Tongue (tissue), 2 donors: ENCODE measurements around the gene AGXT. TPM values are rescaled to one million over a fixed set of nuclear protein-coding genes. Genes with fewer than 3 reads are reported as not detected.

Experiments
- DNase-seq: peaks from one replicate; pipeline ENCODE4 v3.0.0-alpha.2; 2015
- total RNA-seq: library from RNA; depleted of rRNA; stranded (reverse); fragments of >200 nt; gene quantifications from one replicate; pipeline ENCODE4 v1.2.3, GENCODE V29; 2014

Gene AGXT
- total RNA-seq, 1 donor from 2014 or later = not detected

DNA sequence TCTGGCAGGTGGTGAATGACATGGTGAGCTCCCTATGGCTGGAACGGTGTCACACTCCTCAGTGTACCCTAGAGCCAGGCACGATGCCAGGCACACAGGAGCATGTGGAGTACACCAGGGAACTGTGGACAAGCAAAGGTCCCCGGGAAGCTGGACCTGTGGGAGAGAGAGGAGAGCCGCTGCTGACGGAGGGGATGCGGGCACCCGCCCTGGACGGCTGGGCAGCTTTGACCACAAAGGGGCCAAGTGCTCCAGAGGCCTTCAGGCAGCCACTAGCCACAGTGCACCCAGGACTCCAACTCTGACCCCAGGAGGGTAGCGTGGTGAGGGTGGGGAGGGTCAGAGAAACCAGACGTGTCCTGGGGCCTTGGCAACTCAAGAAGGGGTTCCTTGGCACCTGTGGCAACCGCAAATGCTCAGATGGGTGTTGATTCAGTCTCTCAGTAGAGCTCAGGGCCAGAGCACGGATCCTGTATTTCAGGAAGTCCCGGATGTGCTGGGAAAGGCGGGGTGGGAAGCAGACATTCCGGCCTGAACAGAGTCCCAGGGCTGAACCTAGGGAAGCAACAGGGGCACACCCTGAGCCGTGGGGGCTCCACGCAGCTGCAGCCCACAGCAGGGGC is 29.6 kb downstream of the AGXT start:
- DNase-seq = peak; percentile 67

DNA sequence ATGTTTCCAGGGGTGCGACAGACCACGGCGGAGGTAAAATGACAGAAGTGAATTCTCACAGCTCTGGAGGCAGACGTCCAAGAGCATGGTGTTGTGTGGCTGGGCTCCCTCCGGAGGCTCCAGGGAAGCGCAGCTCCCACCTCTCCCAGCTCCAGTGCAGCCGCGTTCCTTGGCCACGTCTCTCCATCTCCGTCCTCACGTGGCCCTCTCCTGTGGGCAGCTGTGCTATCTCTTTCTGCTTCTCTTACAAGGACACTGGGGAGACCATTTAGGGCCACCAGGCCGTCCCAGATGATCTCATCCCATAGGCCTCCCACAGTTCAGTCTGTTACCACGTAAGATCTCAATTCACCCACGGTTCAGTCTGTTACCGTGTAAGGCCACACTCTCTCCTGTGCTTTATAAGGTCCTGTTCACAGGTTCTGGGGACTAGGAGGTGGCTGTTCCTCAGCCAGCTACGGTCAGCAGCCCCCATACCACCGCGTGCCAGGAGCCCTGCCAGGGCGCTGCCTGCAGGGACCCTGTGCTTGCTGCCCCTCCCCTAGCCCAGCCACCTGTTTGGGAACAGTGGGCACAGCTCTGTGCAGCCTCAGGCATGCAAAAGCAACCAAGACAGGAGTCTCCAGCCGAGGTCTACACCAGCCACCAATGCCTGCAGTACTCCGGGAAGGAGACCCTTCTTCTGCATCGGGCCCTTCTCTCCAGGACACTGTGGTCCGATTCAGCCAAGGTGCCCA is 30.3 kb downstream of the AGXT start:
- DNase-seq = no peak

DNA sequence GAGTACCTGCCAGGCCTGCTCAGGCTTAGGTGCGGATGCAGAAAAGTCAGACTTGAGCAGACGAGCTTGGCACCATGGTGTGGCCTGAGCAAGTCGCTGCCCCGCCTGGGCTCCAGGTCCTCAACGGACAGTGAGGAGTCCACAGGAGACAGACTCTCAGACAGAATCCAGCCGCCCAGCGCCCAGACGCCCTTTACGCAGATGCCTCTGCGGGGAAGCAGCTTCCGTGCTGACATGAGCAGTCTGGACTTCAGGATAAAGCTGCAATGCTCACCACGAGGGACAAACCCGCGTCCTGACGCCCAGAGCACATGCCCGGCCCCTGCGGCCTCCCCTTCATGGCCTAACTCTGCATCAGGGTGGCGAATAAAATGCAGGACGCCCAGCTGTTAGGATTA is 30.8 kb downstream of the AGXT start:
- DNase-seq = no peak

DNA sequence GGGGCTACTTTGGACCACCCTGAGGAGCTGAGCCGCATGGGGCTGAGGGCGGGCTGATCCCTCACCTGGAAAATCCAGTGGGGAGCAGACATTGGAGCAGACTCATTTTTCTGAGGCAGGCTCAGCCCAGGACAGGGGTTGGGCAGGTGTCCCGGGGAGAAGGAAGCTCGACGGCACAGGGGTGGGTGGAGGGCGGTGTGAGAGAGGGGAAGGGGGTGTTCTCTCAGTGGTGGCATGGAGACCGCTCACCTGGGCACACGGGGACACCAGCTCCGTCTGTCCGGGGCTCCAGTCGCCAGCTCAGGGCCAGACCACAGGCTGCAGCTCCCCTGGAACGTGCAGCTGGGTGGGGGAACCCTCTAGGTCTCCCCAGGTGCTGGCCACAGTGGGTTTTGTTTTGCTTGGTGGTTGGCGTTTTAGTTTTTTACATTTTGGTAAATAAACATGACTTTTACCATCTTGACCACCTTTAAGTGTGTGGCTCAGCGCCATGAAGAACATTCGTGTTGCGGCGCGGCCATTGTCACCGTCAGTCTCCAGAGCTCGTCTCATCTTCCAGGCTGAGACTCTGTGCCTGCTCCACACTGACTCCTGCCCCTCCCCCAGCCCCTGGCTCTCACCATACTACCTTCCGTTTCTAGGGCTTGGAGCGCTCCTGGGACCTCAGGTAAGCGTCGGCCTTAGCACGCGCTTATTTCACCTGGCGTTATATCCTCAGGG is 31.7 kb downstream of the AGXT start:
- no peak for DNase-seq

DNA sequence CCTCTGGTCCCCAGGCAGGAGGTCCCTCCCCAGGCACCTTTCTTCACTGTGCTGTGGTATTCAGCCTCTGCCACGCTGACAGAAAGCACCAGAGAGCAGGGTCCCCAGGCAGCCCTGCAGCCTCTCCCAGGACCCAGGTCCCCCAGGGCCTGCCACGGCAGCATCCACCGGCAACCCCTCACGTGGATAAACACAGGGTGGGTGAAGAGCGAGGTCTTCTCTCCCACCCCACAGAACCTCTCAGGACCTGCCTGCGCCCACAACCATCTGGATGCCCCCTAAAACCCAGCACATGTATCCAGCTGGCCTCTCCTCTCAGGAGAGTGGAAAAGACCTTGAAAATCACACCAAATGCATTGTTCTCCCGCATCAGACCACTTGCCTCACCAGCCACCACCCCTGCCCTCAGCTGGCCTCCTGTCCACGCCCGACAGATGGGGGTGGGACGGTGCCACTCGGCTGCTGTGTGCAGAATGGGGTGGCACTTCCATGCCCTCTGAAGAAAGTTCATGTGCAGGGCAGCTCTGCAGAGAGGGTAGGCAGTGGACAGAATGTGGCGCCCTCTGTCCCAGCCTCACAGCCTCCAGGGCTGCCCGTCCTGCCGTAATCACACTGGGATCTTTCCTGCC is 33.5 kb downstream of the AGXT start:
- no peak for DNase-seq

DNA sequence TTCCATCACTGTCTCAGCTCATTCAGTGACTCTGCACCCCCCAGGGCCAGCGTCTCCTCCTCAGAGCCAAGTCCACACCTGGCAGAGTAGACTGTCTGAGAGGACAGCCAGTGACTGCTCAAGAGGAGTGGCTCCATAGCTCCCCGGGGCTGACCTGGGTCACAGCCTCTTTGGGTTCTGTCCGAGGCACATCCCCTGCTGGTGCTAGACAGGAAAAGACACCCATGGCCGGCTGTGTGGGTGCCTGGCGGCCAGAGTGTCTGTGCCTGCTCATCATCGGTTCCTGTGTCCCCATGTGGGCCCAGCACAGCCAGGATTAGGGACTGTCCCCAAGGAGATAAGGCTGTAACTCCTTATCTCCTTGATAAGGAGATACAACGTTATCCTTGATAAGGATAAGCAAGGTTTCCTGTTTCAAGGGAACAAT is 34.0 kb downstream of the AGXT start:
- DNase-seq = no peak

DNA sequence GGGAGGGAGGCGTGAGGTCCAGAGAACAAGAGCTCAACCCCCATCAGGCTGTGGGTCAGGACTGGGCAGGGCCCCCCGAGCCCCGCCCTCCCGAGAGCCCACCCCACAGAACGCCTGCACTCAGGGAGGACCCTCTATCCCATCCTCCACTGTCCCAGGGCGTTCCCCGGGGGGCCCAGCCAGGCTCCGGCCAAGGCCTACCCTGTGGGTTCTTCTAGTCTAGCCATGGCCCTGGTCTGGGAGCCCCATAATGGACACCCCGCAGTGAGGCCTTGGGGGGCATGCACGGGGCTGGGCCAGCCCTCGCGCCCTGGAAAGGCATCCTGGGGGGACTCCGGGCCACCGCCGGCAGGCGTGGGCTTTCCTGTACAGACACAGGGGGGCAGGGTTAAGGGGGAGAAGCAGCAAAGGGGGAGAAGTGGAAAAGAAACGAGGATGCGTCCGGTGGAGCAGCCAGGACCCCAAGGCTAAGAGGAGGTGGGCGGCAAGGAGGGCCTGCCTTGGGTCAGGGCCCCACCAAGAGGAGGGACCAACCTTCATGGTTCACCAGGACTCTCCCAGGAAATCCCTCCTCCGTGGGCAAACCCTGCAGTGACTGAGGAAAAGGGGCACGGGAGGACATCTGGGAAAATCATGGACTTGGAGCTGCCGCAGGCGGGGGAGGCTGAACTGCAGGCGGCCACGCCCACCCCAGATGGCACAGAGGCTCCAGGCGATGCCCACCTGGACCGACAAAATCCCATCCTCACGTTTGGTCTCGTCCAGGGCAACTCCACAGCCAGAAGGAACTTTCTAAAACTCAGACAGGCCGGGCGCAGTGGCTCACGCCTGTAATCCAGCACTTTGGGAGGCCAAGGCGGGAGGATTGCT is 34.8 kb downstream of the AGXT start:
- no peak for DNase-seq

DNA sequence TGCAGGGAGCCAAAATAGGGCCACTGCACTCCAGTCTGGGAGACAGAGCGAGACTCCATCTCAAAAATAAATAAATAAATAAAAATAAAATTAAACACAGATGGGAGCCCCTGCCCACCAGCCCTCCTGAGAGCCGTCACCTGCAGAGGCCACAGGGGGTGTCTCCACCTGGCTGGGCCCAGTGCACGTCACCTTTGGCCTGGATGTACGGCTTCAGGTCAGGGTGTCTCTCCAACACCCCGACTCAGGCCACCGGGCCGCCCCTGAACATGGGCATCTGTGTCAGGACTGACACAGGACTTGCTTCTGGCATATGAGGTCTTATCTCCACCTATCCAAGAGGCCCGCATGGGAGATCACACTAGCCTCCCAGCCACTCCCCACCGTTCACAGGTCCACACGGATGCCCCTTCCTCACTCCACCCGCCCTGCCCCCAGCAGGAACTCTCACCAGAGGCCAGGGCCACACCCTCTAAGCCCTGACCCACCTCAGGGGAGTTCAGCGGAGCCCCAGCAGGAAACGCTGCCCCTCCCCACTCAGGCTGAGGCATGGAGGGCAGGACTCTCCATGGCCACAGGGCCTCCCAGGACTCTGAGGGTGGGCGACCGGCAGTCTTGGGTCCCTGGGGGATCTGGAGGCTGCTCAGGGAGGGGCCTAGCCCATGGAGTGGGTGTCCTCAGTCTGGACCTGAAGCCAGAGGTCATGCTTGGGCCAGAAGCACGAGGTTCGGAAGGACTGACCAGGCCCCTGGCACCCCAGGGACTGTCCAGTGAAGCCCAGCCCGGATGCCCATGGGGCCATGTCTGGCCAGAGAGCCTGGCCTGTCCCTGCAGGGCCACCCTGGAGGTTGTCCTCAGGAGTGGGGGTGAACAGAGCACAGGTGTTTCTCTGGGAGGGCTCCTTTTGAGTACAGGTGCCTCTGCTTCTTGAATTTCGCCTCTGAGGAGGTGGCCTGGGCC is 35.9 kb downstream of the AGXT start:
- no peak for DNase-seq

DNA sequence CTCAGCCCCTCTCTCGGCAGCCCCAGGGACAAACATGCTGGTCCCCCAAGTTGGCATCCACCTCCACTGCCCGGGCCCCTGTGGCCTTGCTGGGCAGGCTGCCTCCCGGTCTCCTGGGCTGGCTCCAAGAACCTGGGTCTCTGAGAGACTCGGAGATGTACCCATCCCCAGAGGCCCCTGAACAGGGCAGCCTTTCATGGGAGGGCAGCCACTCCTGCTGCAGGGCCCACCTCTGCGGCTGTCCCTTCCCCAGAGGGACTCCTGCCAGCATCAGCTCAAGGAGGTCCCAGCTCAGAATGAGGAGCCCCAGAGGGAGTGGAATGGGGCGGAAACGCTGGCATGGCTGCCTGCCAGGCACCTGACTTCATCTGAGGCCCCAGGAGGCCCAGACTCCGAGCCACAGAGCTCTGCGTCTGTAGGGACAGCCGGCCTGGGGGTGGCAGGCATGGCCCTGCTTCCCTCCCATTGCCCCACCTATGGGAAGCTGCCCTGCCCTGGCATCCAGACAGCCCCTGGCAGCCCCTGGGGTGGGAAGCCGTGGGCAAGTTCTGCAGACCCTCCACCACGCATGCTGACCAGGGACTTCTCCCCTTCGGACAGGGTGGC is 36.7 kb downstream of the AGXT start:
- peak; percentile 35 for DNase-seq

DNA sequence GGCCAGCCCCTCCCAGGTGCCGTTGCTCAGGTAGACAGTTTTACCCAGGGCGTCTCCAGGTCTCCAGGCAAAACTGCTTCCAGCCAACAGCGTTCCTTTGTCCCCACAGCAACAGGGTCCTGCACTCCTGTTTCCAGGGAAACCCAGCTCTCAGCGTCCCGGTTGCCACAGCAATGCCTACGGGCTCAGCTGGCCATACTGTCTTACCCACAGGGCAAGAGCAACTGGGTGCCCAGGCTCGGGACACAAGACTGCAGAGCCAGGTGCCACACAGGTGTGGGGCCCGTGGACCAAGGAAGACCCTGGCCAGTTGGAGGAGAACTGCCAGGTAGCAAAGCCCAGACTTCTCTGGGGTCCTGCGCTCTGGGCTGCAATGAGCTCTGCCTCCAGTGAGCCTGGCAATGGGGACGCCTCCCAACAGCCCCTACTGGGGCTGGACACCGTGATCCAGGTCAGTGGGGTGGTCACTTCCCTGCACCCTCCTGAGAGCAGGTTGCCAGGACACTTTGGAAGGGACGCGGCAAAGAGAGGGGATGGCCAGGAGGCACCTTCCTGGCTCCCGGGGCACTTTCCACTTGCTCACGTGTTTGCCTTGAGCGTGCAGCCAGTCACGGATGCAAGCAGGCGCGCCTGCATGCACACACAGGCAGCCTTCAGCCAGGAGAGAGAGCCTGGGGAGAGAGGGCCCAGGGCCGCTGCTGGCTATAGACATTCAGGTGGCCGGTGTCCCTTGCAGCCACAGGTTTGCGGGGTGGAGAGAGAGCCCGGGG is 37.7 kb downstream of the AGXT start, which contains the start of gene CROCC2:
TSS of gene CROCC2 (plus strand) at position 196 of the 770 bp plus-strand sequence. CDS start at position 374, 178 bp downstream.
- peak; percentile 51 for DNase-seq

DNA sequence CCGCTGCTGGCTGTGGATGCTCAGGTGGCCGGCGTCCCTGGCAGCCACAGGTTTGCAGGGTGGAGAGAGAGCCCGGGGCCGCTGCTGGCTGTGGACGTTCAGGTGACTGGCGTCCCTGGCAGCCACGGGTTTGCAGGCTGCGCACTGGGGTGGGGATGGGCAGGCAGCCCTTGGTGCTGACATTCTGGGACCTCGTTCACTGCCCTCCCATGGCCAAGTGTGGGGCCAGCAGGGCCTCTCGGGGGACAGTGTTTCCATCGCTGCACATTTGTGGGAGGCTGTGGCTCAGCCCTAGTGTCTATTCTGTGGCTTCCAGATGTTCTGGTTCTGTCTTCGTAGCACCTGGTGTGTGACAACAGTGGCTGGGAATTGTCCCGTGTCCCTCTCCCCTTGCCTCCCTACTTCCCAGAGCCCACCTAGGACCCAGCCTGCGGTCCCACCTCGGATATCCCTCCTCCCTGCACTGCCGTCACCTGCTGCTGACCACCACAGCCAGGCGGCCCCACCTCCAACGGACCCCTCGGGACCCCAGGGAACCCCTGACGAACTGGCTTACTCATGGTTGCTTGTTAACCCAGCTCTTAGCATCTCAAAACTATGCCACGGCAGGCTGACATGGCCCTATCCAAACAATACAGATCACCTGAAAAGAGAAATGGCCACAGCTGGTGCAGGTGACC is 38.4 kb downstream of the AGXT start:
- no peak for DNase-seq

DNA sequence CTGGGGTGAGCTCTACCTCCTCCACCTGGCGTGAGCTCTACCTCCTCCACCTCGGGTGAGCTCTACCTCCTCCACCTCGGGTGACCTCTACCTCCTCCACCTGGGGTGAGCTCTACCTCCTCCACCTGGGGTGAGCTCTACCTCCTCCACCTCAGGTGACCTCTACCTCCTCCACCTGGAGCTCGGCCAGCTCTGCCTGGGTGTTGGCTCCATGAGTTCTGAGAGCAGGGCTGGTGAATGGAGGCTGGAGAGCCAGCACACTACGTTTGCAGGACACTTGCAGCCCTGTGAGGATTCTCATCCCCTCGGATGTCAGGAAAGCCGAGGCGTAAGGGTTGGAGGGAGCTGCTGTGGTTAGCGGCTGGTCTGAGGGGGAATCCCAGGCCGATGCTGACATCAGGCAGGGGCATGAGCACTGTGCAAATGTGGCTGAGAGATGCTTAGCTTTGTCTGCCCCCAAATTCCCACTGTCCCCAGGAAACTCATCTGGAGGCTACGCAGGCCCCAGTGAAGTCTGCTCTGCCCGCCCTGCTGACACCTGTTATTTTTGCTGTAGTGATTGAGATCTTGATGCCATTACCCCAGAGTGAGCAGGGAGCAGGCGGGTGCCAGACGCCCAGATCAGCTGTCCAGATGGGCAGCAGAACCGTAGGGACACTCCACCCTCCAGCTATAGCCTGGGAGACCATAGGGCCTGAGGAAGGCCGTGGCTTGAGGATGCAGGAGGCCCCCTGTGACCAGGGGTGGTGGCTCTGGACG is 40.8 kb downstream of the AGXT start:
- no peak for DNase-seq

DNA sequence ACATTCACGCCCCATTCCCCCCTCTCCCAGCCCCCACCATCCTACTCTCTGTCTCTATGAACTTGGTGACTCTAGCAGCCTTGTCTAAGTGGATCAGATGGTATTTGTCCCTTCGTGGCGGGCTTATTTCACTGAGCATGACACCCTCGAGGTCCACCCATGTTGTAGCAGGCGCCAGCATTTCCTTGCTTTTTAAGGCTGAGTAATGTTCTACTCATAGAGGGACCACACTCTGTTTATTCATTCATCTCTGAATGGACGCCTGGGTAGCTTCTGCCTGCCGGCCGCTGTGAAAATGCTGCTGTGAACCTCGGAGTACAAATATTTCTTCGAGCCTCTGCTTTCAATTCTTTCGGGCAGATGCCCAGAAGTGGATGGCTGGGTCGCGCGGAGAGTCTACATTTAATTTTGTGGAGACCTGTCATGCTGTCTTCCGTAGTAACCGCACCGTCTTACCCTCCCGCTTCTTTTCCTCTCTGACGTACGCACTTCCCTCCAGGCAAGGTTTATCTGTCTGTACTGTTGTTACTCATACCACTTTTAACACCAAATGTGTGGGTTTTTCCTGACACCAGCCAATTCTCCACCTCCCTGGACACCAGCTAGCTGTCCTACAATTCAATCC is 43.1 kb downstream of the AGXT start:
- no peak for DNase-seq

DNA sequence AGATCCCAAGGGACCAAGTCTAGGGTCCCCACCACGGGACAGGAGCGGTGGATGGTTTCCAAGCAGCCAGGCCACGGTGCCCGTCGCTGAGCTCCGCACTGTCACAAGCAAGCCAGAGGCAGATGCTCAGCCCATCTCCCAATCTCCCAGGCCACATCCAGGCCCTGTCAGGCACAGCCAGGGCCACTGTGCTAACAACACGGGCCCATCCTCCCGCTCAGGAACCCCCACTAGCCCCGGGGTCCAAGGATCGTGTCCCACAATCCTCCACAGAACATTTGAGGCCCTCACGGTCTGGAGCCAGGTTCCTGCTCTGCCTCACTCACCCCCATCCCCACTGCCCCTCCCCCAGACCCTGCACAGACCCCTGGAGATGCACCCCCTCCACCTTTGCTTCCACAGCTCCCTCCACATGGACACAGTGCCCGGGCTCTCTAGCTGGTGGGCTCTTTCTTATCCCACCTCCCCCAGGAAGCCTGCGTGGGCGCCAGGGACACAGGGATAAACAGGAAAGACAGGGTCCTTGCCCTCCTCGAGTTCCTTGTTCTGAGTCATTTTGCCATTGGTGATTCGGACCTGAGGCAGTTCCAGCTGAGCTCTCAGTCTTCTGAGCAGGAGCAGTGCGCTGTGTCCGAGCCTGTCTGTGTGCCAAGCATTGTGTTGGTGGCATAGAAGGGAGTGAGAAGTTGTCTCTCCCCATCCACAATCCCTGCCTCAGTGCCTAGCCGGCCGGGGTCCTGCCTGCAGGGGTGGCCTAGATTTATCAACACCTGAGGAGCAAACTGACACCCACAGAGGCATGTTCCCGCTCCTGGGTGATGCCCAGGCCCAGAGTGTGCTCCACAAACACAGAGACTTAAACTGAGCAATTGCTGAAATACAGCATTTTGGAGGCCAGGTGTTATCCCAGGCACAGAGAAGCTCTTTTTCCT is 44.5 kb downstream of the AGXT start:
- no peak for DNase-seq

DNA sequence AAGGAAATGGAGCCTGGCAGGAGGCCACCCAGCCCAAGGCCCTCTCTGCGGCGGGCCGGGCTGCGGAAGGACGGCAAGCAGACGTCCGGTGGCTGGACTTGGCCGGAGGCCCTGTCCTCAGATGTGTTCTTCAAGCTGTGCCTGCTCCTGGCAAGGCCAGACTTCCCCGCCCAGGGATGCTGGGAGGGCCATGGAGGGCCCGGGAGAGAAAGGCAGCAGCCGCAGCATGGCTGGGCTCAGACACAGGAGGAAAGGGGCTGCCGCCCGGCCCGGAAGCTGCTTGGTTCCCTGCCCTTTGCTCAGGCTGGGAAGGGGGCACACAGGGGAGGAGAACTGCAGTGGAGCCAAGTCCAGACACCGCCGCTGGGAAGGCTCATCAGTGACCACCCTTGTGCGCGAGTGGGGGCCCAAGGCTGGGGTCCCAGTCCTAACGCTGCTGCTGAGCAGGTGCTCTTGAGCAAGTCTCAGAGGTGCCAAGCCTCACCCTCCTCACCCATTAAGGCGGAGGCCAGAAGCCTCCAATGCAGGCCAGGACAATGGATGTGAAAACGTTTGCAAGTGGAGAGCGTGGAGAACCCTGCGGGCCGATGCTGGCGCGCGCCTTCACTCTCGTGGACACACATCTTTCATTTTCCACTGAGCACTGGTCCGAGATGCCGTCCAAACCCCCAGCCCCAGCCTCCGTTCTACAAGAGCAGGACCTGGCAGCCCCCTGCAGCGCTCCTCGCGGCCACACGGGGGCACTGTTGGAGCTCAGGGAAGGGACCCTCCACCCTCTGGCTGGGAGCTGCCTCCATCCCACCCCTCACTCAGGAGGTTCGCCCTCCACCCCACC is 45.4 kb downstream of the AGXT start:
- peak; percentile 81 for DNase-seq
